Fibroblast of villous mesenchyme (primary cell): Measurements from ENCODE around the gene CDH12. TPM values are rescaled to one million over a fixed set of nuclear protein-coding genes. Genes with fewer than 3 reads are reported as not detected.

Experiments
- DNase-seq: peaks from one replicate; pipeline ENCODE4 v3.0.0-alpha.2; 2010; ENCODE audit warnings: low read depth
- H3K4me3 ChIP-seq: 2 replicates; pipeline ENCODE4 v1.5.1; 2011; ENCODE audit warnings: low read depth, mild to moderate bottlenecking, low read length
- total RNA-seq: library from RNA; depleted of rRNA; stranded (reverse); fragments of >200 nt; gene quantifications from 2 replicates; pipeline ENCODE4 v1.2.3, GENCODE V29; 2012
- TF ChIP-seq, protein P1 (sequence below): IDR thresholded peaks from 2 replicates; pipeline ENCODE4 v1.5.1; 2012; ENCODE audit warnings: low read depth, mild to moderate bottlenecking, low read length; ENCODE audit not compliant: insufficient read depth

The CDH12 gene
- total RNA-seq, 1 donor: not detected

DNA sequence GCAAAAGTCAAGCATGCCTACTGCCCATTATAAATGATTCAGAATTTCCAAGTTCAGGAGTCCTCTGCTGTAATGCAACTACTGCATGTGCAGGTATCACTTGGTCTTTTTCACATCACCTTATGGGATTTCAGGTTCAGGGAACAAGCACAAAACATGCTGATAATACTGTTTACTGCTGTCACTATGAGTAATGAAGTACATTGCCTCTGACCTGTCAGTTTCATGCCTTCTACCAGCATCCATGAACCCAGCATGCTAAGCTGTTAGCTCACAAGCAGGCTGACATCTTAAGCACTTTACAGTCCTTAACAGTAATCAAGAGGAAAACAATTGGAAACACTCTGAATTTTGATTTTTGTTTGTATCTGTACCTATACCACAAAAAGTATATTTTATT lies 743.8 kb downstream of the CDH12 start:
- TF ChIP-seq, protein P1, sequence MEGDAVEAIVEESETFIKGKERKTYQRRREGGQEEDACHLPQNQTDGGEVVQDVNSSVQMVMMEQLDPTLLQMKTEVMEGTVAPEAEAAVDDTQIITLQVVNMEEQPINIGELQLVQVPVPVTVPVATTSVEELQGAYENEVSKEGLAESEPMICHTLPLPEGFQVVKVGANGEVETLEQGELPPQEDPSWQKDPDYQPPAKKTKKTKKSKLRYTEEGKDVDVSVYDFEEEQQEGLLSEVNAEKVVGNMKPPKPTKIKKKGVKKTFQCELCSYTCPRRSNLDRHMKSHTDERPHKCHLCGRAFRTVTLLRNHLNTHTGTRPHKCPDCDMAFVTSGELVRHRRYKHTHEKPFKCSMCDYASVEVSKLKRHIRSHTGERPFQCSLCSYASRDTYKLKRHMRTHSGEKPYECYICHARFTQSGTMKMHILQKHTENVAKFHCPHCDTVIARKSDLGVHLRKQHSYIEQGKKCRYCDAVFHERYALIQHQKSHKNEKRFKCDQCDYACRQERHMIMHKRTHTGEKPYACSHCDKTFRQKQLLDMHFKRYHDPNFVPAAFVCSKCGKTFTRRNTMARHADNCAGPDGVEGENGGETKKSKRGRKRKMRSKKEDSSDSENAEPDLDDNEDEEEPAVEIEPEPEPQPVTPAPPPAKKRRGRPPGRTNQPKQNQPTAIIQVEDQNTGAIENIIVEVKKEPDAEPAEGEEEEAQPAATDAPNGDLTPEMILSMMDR: no peak
- H3K4me3 ChIP-seq: no peak overlapping the region

DNA sequence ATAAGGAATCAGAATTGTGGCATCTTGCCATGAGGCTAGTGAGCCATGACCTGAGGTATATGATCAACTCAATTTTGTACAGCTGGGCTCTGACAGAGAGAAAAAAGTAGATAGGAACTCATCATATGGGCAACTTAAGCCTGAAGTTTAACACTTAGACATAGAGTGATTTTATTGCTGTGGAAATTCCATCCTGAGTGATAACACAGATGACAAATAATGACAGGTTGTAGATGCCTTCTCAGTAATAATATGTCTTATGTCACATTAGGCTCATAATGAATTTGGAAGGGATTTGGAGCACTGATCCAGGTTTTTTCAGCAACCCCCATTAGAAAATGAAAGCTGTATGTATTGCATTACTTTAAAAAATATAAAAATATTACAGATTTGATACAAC lies 744.6 kb downstream of the CDH12 start:
- no peak overlapping the region for H3K4me3 ChIP-seq
- TF ChIP-seq, protein P1: no peak
- DNase-seq: no peak

More for the DNA sequence above, 743.8 kb downstream of the CDH12 start:
- no peak for DNase-seq

DNA sequence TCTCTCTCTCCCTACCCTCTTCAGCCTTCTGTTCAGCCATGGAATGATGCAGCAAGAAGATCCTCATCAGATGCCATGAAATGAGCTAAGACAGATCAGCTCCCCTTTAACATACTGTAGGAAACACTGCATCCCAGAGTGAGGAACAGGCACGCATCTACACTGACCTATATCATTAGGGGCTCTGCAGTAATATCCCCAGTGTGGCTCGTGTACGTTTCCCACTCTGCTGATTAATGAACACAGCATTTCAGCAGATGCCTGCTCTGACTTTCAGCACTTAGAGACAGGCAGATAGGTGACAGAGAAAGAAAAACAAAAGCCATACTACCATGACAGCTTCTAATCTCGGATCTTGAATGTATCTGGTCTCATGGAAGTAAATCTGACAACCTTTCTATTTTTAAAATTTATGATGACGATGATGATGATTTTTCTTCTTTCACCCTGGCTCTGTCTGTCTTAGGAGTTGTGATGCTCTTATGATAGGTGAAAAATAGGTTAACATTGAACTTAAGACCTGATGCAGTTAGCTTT lies 750.3 kb downstream of the CDH12 start:
- no peak overlapping the region for H3K4me3 ChIP-seq
- no peak for DNase-seq
- TF ChIP-seq, protein P1: no peak

DNA sequence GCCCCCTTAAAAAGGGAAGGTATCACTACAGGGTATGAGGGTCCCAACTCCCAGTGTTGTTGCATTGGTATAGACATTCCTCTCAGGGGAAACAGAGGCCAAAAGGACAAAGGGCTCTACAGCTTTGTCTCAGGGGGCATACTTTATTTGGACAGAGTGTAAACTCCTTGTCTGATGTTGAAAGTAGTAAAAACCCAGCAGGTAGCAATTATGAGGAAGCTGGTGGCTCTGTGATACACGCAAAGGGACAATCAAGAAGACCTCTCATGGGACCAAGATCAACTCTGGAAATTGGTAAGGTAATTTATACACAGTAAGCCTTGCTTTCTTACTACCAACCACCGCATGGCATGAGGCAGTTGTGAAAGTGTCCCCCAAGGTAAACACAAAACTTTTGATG lies 764.6 kb downstream of the CDH12 start:
- no peak overlapping the region for H3K4me3 ChIP-seq
- DNase-seq: no peak
- TF ChIP-seq, protein P1: no peak

DNA sequence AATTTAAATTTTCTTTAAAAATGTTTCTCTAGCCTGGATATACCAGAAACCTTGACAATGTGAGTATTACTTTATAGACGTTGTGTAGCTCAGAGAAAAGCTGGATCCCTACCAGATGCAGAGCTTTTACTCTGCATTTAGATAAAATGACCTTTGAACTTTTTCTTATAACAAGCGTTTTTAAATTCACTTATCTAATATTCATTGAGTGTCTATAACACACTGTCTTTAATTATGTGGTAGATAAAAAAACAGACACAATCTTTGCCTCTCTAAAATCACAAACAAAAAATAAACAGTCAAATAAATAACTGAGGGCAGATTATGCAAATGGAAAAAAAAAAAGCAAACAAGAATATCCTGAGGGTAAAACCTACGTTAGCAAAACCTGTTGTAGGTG lies 773.6 kb downstream of the CDH12 start:
- TF ChIP-seq, protein P1: no peak
- no peak overlapping the region for H3K4me3 ChIP-seq
- no peak for DNase-seq

DNA sequence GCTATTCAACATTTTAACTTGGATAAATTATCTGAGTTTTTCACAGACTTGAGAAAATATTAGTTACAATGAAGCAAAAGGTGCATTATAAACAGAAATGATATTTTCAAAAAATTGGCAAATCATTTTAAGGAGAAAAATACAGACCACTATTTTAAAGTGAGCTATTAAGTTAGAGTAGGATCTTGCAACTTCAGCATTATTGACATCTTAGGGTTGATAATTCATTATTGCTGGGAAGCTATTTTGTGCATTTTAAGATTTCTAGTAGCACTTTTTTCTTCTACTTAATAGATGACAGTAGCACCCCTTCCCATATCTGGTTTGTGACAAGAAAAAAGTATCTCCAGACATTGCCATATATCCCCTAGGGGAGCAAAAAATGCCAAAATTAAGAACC lies 774.1 kb downstream of the CDH12 start:
- no peak for DNase-seq
- H3K4me3 ChIP-seq: no peak overlapping the region
- TF ChIP-seq, protein P1: no peak

DNA sequence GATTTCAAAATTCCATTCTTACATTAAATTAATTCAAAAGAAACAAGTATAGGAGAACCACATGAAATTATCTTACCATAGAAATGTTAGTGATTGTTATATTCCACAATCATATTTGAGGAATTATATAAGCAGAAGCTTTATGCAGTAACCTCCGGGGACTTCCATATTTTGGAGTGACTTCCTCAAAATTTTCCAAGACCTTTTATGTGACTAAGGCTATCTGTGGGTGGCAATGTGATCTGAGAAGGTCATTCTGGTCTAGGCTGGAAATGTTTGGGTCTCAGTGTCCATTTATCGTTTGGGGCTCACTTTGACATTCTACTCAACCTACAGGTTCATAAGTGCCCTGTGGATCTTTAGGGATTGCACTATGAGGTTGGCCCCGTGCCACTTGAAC lies 776.6 kb downstream of the CDH12 start:
- DNase-seq: no peak
- TF ChIP-seq, protein P1: no peak
- no peak overlapping the region for H3K4me3 ChIP-seq
